GM21515 (cell line): Measurements from ENCODE around the gene CD2BP2.

Experiments
- ATAC-seq: cut with Tn5 transposase; IDR thresholded peaks from one replicate; pipeline ENCODE4 v1.9.1; 2021; ENCODE audit not compliant: unreplicated experiment

The CD2BP2 gene

GRCh38 chr16:30361180-30361579 lies 6.1 kb upstream of the CD2BP2 start:
- ATAC-seq, result no peak

- ATAC-seq, result no peak
Observed at GRCh38 chr16:30359871-30360170, 4.7 kb upstream of the CD2BP2 start.

- no peak for ATAC-seq
Observed at GRCh38 chr16:30358990-30359870, 4.1 kb upstream of the CD2BP2 start.

GRCh38 chr16:30358577-30358936 lies 3.4 kb upstream of the CD2BP2 start:
- ATAC-seq, result no peak

GRCh38 chr16:30357715-30358576 lies 2.8 kb upstream of the CD2BP2 start:
- no peak for ATAC-seq

GRCh38 chr16:30357085-30357714 lies 2.1 kb upstream of the CD2BP2 start:
- ATAC-seq, result no peak

GRCh38 chr16:30356401-30357084 lies 1.4 kb upstream of the CD2BP2 start:
- ATAC-seq, result no peak

- no peak for ATAC-seq
Observed at GRCh38 chr16:30355954-30356308, 823 bp upstream of the CD2BP2 start.

- ATAC-seq, result peak; percentile 16
Observed at GRCh38 chr16:30354423-30355143, 525 bp downstream of the CD2BP2 start.

- ATAC-seq, result no peak
Observed at GRCh38 chr16:30353438-30354129, 1.5 kb downstream of the CD2BP2 start.

- no peak for ATAC-seq
Observed at GRCh38 chr16:30352488-30353401, 2.4 kb downstream of the CD2BP2 start.

GRCh38 chr16:30351586-30352419 lies 3.3 kb downstream of the CD2BP2 start:
- ATAC-seq, result no peak

- ATAC-seq, result no peak
Observed at GRCh38 chr16:30351001-30351441, 4.1 kb downstream of the CD2BP2 start.

- no peak for ATAC-seq
Observed at GRCh38 chr16:30350134-30350871, 4.8 kb downstream of the CD2BP2 start.

GRCh38 chr16:30349675-30350074 lies 5.4 kb downstream of the CD2BP2 start:
- no peak for ATAC-seq

- ATAC-seq, result no peak
Observed at GRCh38 chr16:30348929-30349328, 6.2 kb downstream of the CD2BP2 start.

GRCh38 chr16:30348113-30348512 lies 7.0 kb downstream of the CD2BP2 start:
- no peak for ATAC-seq
